GM12878 (cell line): ENCODE data around the gene FAM53B. TPM values are rescaled to one million over a fixed set of nuclear protein-coding genes. Genes with fewer than 3 reads are reported as not detected.

Experiments used
- CHD4 ChIP-seq: fragments of 200-600 bp; sonication (generic); IDR thresholded peaks from 2 replicates; pipeline ENCODE4 v1.6.1; 2016; ENCODE audit warnings: mild to moderate bottlenecking
- EED ChIP-seq: sonication (generic); IDR thresholded peaks from 2 replicates; pipeline ENCODE4 v1.6.1; 2016; ENCODE audit warnings: antibody characterized with exemption, low read depth
- EZH2 ChIP-seq: IDR thresholded peaks from 2 replicates; pipeline ENCODE4 v1.6.1; 2012; ENCODE audit warnings: low read depth, mild to moderate bottlenecking, control low read depth, inconsistent platforms, low read length, borderline replicate concordance; ENCODE audit not compliant: control insufficient read depth
- FOS ChIP-seq: IDR thresholded peaks from 3 replicates; pipeline ENCODE4 v1.6.1; 2011; ENCODE audit warnings: borderline replicate concordance; ENCODE audit not compliant: insufficient read length; ENCODE audit errors: extremely low read depth
- NFIC ChIP-seq: IDR thresholded peaks from 2 replicates; pipeline ENCODE4 v1.6.1; 2012; ENCODE audit warnings: low read depth, mild to moderate bottlenecking, inconsistent platforms, low read length, moderate library complexity
- NR2C1 ChIP-seq: fragments of 450-650 bp; IDR thresholded peaks from 2 replicates; pipeline ENCODE4 v1.6.1; 2017; ENCODE audit warnings: antibody characterized with exemption, mild to moderate bottlenecking, moderate library complexity
- NR2C2 ChIP-seq: IDR thresholded peaks from 2 replicates; pipeline ENCODE4 v1.6.1; 2011; ENCODE audit warnings: borderline replicate concordance, low read depth; ENCODE audit not compliant: control insufficient read depth, insufficient read length
- PML ChIP-seq: IDR thresholded peaks from 2 replicates; pipeline ENCODE4 v1.6.1; 2012; ENCODE audit warnings: low read length, inconsistent platforms
- RAD21 ChIP-seq: IDR thresholded peaks from 2 replicates; pipeline ENCODE4 v1.6.1; 2011; ENCODE audit warnings: mild to moderate bottlenecking, low read depth, low read length, moderate library complexity; ENCODE audit not compliant: insufficient read depth
- SIN3A ChIP-seq: IDR thresholded peaks from 2 replicates; pipeline ENCODE4 v1.6.1; 2012; ENCODE audit warnings: low read depth, low read length, improper control_type of control experiment
- SP1 ChIP-seq: IDR thresholded peaks from one replicate; pipeline ENCODE4 v1.6.1; 2011; ENCODE audit warnings: low read depth, low read length
- SRF ChIP-seq, 2 experiments: IDR thresholded peaks; 2 replicates each; pipeline ENCODE4 v1.6.1; 2011; ENCODE audit warnings: low read depth in 2 of 2, low read length in 2 of 2, mild to moderate bottlenecking in 1 of 2, moderate library complexity in 1 of 2
- TBL1XR1 ChIP-seq: IDR thresholded peaks from 2 replicates; pipeline ENCODE4 v1.6.1; 2012; ENCODE audit warnings: low read depth, low read length, improper control_type of control experiment
- TCF12 ChIP-seq: IDR thresholded peaks from 2 replicates; pipeline ENCODE4 v1.6.1; 2011; ENCODE audit warnings: low read depth, mild to moderate bottlenecking, low read length
- ZBTB4 ChIP-seq: fragments of 450-650 bp; formaldehyde crosslinking; IDR thresholded peaks from 2 replicates; pipeline ENCODE4 v1.4.0; 2022; ENCODE audit warnings: mild to moderate bottlenecking, moderate library complexity
- ZNF687 ChIP-seq: fragments of 450-650 bp; IDR thresholded peaks from 2 replicates; pipeline ENCODE4 v1.6.1; 2017; ENCODE audit warnings: mild to moderate bottlenecking, moderate library complexity
- polyA plus RNA-seq, 11 experiments: library from polyadenylated mRNA; depleted of rRNA in 4 of 11; unstranded in 6 of 11; stranded (reverse) in 5 of 11; fragments of >200 nt; fragmentation: Nextera tagmentation in 4 of 11; fragmentation: Illumina TruSeq in 1 of 11; extraction: Ambion mirVana in 4 of 11; extraction: Trizol in 1 of 11; gene quantifications; 1 replicate in 1 of 11; 2 replicates in 10 of 11; pipeline versions ENCODE4 v1.2.1 to v1.2.3, GENCODE V29; 2011 to 2016; ENCODE audit warnings: inconsistent platforms in 2 of 11, missing spikeins in 2 of 11, low read depth in 1 of 11
- total RNA-seq, 4 experiments: library from RNA; depleted of rRNA in 3 of 4; stranded (reverse); fragments of >200 nt in 3 of 4; fragmentation: Illumina TruSeq in 1 of 4; extraction: Trizol in 1 of 4; gene quantifications; 2 replicates each; pipeline versions ENCODE4 v1.2.1 to v1.2.3, GENCODE V29; 2013 to 2021
- TF ChIP-seq, protein P1 (sequence below): fragments of 450-650 bp; IDR thresholded peaks from 2 replicates; pipeline ENCODE4 v1.6.1; 2016; ENCODE audit warnings: mild to moderate bottlenecking, moderate library complexity, borderline replicate concordance

Gene FAM53B
- total and polyA plus RNA-seq, 10 of the 15 experiments (the other 5 are each of a cell fraction or from before 2014, with no cell fraction given) = 0.05 to 26.3 (median 8.1) TPM

DNA sequence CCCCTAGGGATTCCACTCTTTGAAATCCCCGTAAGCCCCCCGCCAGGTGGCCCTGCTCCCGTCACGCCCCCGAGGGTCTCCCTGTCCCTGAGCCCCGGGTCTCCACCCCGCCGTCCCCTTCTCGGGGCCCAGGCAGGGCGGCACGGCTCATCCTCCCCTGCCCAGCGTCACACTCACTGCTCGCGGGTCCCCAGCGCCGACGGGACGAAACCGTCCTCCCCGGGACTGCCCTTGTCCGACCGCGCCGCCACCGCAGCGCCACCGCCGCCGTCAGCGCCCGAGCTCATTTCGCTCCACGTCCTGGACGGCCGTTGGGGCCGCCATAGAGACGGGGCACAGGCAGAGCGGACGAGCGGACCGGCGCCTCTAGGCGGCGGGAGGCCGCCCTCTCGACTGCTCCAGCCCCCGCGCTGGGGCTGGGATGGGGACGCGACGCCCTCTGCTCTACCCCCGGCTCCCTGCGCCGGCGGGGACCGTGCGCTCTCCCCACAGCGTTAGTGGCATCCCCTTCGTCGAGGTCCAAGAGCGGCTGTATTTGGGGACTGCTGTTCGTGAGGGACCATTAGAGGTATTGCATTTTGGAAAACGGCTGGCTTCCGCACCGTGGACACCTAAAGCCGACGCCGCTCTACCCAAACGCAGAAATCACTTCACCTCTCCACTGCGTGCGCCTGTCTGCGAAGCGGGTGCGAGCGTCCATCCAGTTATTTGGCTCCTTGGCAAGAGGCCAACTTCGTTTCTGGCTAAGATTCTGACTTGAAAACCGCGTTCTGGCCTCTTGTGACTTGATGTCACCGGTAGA is 47.6 kb upstream of the FAM53B start, which contains the start of gene EEF1AKMT2 (continued):
- TF ChIP-seq ZBTB4 (CRISPR knock-in tag) = no peak
- TF ChIP-seq NFIC = no peak
- TF ChIP-seq PML = no peak; the same call in 1 of the 2 replicates
- TF ChIP-seq ZNF687 = 0 out of 2 replicates have a peak, but pooled peaks have one; percentile 27
- peak; percentile 61; the same call in 1 of the 2 replicates for TF ChIP-seq TCF12
- peak; percentile 73 for TF ChIP-seq NR2C1
- TF ChIP-seq FOS = no peak
- TF ChIP-seq, protein P1, sequence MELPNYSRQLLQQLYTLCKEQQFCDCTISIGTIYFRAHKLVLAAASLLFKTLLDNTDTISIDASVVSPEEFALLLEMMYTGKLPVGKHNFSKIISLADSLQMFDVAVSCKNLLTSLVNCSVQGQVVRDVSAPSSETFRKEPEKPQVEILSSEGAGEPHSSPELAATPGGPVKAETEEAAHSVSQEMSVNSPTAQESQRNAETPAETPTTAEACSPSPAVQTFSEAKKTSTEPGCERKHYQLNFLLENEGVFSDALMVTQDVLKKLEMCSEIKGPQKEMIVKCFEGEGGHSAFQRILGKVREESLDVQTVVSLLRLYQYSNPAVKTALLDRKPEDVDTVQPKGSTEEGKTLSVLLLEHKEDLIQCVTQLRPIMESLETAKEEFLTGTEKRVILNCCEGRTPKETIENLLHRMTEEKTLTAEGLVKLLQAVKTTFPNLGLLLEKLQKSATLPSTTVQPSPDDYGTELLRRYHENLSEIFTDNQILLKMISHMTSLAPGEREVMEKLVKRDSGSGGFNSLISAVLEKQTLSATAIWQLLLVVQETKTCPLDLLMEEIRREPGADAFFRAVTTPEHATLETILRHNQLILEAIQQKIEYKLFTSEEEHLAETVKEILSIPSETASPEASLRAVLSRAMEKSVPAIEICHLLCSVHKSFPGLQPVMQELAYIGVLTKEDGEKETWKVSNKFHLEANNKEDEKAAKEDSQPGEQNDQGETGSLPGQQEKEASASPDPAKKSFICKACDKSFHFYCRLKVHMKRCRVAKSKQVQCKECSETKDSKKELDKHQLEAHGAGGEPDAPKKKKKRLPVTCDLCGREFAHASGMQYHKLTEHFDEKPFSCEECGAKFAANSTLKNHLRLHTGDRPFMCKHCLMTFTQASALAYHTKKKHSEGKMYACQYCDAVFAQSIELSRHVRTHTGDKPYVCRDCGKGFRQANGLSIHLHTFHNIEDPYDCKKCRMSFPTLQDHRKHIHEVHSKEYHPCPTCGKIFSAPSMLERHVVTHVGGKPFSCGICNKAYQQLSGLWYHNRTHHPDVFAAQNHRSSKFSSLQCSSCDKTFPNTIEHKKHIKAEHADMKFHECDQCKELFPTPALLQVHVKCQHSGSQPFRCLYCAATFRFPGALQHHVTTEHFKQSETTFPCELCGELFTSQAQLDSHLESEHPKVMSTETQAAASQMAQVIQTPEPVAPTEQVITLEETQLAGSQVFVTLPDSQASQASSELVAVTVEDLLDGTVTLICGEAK = no peak
- no peak for TF ChIP-seq SRF (IDR thresholded peaks at IDR 0.05; ENCODE audit: low read depth in 2 of 2, low read length in 2 of 2)
- no peak for TF ChIP-seq EZH2
- no peak for TF ChIP-seq NR2C2
- peak; percentile 64; the same call in 1 of the 2 replicates for TF ChIP-seq TBL1XR1
- peak; percentile 32; the same call in 1 of the 2 replicates for TF ChIP-seq EED
- no peak for TF ChIP-seq CHD4
- TF ChIP-seq RAD21 = no peak
- peak; percentile 68; the same call in 1 of the 2 replicates for TF ChIP-seq SIN3A
- peak; percentile 50 for TF ChIP-seq SP1
